Stimulated activated CD8-positive, alpha-beta memory T cell treated with anti-CD3 and anti-CD28 coated beads, Interleukin-15, amount 100 ng/mL, for 48 hours (primary cell): ENCODE measurements around the gene NCKAP1.

ENCODE experiments used
- DNase-seq, 2 donors: peaks; one replicate each; pipeline ENCODE4 v3.0.0-alpha.2; 2020; ENCODE audit warnings: low read depth in 2 of 2

Gene NCKAP1

GRCh38 chr2:182949052-182949451 is 89.2 kb downstream of the NCKAP1 start:
- DNase-seq = no peak

GRCh38 chr2:182946958-182947369 is 91.3 kb downstream of the NCKAP1 start:
- DNase-seq = no peak

- no peak for DNase-seq
These were observed 94.9 kb downstream of the NCKAP1 start for GRCh38 chr2:182943339-182943738.

GRCh38 chr2:182942756-182943155 is 95.5 kb downstream of the NCKAP1 start:
- DNase-seq = no peak

- no peak for DNase-seq
These were observed 96.3 kb downstream of the NCKAP1 start for GRCh38 chr2:182941919-182942318.

- no peak for DNase-seq
These were observed 97.0 kb downstream of the NCKAP1 start for GRCh38 chr2:182941121-182941722.

GRCh38 chr2:182937870-182938269 is 100.4 kb downstream of the NCKAP1 start:
- no peak for DNase-seq

GRCh38 chr2:182933629-182934028 is 104.6 kb downstream of the NCKAP1 start:
- no peak for DNase-seq

- DNase-seq = no peak
These were observed 108.3 kb downstream of the NCKAP1 start for GRCh38 chr2:182929972-182930371.

GRCh38 chr2:182924306-182924705 is 114.0 kb downstream of the NCKAP1 start:
- DNase-seq = no peak

- no peak for DNase-seq
These were observed 117.0 kb downstream of the NCKAP1 start for GRCh38 chr2:182921234-182921633.

GRCh38 chr2:182920631-182921056 is 117.6 kb downstream of the NCKAP1 start:
- no peak for DNase-seq

GRCh38 chr2:182920089-182920488 is 118.2 kb downstream of the NCKAP1 start:
- DNase-seq = no peak

GRCh38 chr2:182918961-182919652 is 119.2 kb downstream of the NCKAP1 start:
- no peak for DNase-seq

- DNase-seq = no peak
These were observed 120.3 kb downstream of the NCKAP1 start for GRCh38 chr2:182917924-182918323.

GRCh38 chr2:182916417-182916816 is 121.8 kb downstream of the NCKAP1 start:
- no peak for DNase-seq

GRCh38 chr2:182915369-182916326 is 122.6 kb downstream of the NCKAP1 start:
- DNase-seq = no peak

- no peak for DNase-seq
These were observed 123.4 kb downstream of the NCKAP1 start for GRCh38 chr2:182914852-182915251.

GRCh38 chr2:182913064-182913463 is 125.2 kb downstream of the NCKAP1 start:
- no peak for DNase-seq

- no peak for DNase-seq
These were observed 125.7 kb downstream of the NCKAP1 start for GRCh38 chr2:182912518-182912915.

- DNase-seq = no peak
These were observed 126.3 kb downstream of the NCKAP1 start for GRCh38 chr2:182911813-182912517.

- DNase-seq = no peak
These were observed 127.3 kb downstream of the NCKAP1 start for GRCh38 chr2:182910965-182911364.
